NCI-H510A (cell line): Measurements from ENCODE around the gene RNF41.
"Not testable (repeated sequence)": the region's sequence is repeated elsewhere in the genome, so short reads cannot be mapped to it uniquely, and the experiment has no call there.

Experiments used
- DNase-seq: peaks from one replicate; lab custom pipeline; 2025; lab: John Stamatoyannopoulos, UW

RNF41 gene

GRCh38 chr12:56221757-56222530 lies at the start of gene RNF41:
Gene RNF41, minus strand, starts transcription at chr12:56221922. Its CDS starts 7,875 bp downstream, at chr12:56214047.
- DNase-seq = peak; percentile 97

GRCh38 chr12:56271031-56271430 lies 49.3 kb upstream of the RNF41 start:
- DNase-seq = no peak

- DNase-seq = no peak
These were observed 45.8 kb upstream of the RNF41 start for GRCh38 chr12:56267443-56268071.

GRCh38 chr12:56266693-56267442 lies 45.1 kb upstream of the RNF41 start, which contains the start of gene COQ10A:
Gene COQ10A, plus strand, starts transcription at chr12:56266942. Its CDS starts 177 bp downstream, at chr12:56267119.
- DNase-seq = peak; percentile 95

GRCh38 chr12:56266068-56266692 lies 44.5 kb upstream of the RNF41 start:
- DNase-seq = not testable (repeated sequence)

GRCh38 chr12:56262955-56263354 lies 41.2 kb upstream of the RNF41 start:
- not testable (repeated sequence) for DNase-seq

GRCh38 chr12:56261503-56262232 lies 39.9 kb upstream of the RNF41 start:
- DNase-seq = no peak

GRCh38 chr12:56260921-56261320 lies 39.2 kb upstream of the RNF41 start:
- DNase-seq = no peak

- no peak for DNase-seq
These were observed 38.7 kb upstream of the RNF41 start for GRCh38 chr12:56260380-56260779.

GRCh38 chr12:56258820-56259183 lies 37.1 kb upstream of the RNF41 start:
- DNase-seq = no peak

- DNase-seq = peak; percentile 78
These were observed 36.5 kb upstream of the RNF41 start, which contains the start of gene ANKRD52 for GRCh38 chr12:56258068-56258819. Gene ANKRD52, minus strand, starts transcription at chr12:56258384. Its CDS starts 115 bp downstream, at chr12:56258269.

- DNase-seq = peak; percentile 32
These were observed 35.9 kb upstream of the RNF41 start for GRCh38 chr12:56257491-56258067.

GRCh38 chr12:56257071-56257470 lies 35.3 kb upstream of the RNF41 start:
- no peak for DNase-seq

- no peak for DNase-seq
These were observed 34.7 kb upstream of the RNF41 start for GRCh38 chr12:56256326-56256960.

- DNase-seq = no peak
These were observed 33.9 kb upstream of the RNF41 start for GRCh38 chr12:56255671-56256070.

- DNase-seq = no peak
These were observed 31.4 kb upstream of the RNF41 start for GRCh38 chr12:56253091-56253490.

- DNase-seq = no peak
These were observed 30.9 kb upstream of the RNF41 start for GRCh38 chr12:56252649-56253048.

GRCh38 chr12:56248711-56249110 lies 27.0 kb upstream of the RNF41 start:
- no peak for DNase-seq

- DNase-seq = no peak
These were observed 26.2 kb upstream of the RNF41 start for GRCh38 chr12:56247923-56248322.

GRCh38 chr12:56244494-56244893 lies 22.8 kb upstream of the RNF41 start:
- DNase-seq = no peak
